GM18517 (cell line): ENCODE measurements around the gene SUPT6H.

Experiments
- ATAC-seq: cut with Tn5 transposase; IDR thresholded peaks from one replicate; pipeline ENCODE4 v1.9.1; 2021; ENCODE audit warnings: mild to moderate bottlenecking, moderate library complexity; ENCODE audit not compliant: unreplicated experiment

Gene SUPT6H

GRCh38 chr17:28700278-28700677, 38.3 kb downstream of the SUPT6H start:
- no peak for ATAC-seq

DNA sequence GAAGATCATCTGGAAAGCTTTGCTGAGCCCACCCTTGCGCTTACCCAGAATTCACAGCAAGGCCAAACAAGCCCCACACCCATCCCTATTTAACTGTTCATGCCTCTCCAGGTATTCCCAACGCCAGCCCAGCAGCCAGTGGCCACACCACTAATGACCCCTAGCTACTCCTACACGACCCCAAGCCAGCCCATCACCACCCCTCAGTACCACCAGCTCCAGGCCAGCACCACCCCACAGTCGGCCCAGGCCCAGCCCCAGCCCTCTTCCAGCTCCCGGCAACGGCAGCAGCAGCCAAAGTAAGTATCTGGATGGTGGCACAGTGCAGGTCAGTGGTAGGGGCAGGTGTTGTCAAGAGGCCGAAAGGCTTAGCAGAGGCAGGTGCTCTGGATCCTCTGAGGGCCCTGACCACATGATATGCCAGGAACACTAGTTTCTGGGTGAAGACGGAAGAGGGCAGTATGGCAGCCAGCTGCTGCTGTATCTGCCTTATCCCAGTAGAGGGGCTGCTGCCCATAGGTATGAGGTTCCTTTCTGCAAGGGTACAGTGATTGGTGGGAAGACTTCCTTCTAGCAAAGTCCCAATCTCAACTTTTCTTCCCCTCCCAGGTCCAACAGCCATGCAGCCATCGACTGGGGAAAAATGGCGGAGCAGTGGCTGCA, 39.0 kb downstream of the SUPT6H start:
- no peak for ATAC-seq

GRCh38 chr17:28702026-28702751, 40.2 kb downstream of the SUPT6H start:
- no peak for ATAC-seq

DNA sequence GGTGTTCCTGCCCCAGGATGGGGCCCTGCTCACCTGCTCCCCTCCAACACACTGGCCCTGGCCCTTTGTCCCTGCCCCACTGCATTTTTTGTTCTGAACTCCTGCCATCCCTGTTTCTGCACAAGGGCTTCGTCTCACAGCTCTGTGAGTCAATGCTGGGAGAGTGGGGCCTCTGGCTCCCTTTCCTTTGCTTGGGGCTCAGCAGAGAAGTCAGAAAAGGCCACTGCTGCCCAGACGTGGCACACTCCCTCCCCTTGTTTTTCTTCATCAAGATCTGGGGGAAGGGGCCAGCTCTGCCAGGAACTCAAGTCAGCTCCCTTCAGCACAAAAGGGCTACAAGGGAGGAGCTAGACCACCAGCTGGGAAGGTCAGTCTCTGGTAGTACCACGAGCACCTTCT, 40.7 kb downstream of the SUPT6H start:
- ATAC-seq, result no peak

DNA sequence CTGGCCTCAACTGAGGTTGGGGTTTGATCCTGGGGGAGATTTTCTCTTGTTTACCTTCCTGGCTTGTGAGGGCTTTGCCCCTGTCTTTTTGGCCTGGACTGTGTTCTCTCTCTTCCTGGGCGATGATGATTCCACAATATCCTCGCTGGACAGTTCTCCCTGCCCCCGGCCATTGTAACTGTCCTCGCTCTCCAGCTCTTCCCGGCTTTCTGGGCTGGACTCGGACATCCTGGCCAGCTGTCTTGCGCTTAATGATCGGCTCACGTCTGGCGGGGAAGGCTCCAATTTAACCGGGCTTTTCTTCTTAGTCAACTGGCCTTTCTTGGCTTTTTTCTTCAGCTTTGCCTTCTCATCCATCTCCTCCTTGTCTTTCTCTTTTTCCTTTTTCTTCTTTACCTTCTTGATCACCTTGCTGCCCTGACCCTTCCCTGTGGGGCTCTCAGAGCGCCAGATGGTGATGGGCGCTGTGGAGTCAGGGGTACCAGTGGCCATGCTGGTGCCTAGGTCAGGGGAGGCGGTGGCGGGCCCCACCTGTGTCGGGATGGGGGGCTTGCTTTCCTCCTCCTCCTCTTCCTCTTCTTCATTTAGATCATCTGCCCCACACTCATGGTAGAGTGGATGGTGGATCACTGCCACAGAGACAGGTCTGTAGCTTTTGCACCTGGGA, 41.7 kb downstream of the SUPT6H start:
- no peak for ATAC-seq

- ATAC-seq, result no peak
Measured at GRCh38 chr17:28704219-28704858, 42.3 kb downstream of the SUPT6H start.

DNA sequence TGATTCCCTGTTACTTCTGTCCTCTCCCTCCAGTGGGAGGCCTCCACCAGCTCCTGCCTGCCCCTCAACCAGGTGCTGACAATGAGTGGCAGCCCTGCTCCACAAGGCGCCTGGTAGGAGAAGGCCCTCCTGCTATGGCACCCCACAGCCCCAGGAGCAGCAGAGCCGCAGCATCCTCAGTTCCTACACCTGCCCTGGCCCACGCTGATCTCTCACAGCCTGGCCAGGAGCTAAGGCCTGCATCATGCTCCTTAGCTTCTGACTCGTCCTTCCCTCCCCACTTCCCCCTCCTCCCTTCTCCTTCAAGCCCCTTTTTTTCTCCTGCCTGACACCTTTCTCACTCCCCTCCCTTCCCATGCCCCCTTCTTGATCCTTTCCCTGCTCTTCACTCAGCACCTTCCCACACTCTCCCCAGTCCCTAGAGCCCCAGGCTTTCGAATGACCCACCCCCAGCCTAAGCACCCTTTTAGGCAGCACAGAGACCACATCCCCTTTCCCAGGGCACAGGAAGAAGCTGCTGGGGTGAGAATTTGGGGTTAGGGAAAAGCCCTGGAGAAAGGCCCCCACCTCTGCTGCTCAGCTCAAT, 43.2 kb downstream of the SUPT6H start:
- no peak for ATAC-seq

- ATAC-seq, result no peak
Measured at GRCh38 chr17:28705728-28706334, 43.8 kb downstream of the SUPT6H start.

DNA sequence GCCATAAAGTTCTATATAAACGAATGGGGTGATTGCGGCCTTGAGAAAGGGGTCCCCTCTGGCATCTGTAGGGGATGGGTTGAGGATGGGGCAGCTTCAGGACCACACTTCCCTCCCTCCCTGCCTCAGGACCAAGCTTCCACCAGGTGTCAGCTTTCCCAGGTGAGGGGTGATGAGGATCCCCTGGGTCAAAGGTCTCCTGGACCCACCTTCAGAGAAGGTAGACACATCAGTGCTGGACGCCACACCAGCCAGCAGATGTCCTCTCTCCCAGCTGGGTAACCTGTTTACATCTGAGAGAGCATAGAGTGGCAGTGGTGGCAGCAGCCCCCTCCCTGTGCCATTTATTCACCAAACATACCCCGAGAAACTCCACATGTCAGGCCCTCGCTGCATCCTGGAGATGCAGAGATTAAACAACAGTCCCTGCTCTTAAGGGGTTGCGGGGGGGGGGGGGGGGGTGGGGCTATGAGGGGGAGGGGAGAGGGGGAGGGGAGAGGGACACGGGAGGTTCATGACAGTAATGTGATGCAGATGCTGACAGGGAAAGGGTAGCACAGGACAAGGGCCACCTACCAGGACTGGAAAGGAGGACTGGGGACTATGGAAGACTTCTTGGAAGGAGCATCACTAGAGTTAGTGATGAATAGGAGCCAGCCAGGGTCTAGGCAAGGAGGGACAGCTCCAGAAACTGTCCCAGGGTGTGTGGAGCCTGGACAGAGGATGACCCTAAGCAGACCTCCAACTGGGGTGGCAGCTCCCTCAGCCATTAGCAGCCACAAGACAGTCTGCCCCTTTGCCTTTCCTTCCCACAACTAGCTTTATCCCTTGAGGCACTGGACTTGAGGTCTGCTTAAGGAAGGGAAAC, 44.7 kb downstream of the SUPT6H start:
- ATAC-seq, result no peak

- no peak for ATAC-seq
Measured at GRCh38 chr17:28707339-28707720, 45.3 kb downstream of the SUPT6H start.

- ATAC-seq, result peak; percentile 73
Measured at GRCh38 chr17:28710861-28711722, 49.1 kb downstream of the SUPT6H start.

DNA sequence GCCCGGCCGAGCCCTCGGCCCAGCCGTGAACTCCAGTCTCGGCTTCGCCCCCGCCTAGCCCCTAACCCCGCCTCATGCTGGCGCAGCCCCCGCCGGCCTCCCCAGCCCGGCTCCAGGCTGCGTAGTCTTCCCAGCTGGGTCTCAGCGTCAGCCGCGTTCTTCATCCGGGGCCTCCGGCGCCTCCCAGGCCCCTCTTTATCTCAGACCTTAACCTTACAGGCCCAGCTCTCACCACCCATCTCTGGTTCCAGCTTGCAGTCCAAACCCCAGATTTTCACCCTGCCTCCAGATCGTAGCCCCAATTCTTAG, 49.7 kb downstream of the SUPT6H start, which contains the start of gene PROCA1:
TSS of gene PROCA1 (minus strand) at position 166 of the 309 bp plus-strand sequence. CDS start 228 bp downstream, outside the sequence.
- no peak for ATAC-seq

- ATAC-seq, result no peak
Measured at GRCh38 chr17:28712032-28712704, 50.2 kb downstream of the SUPT6H start.

DNA sequence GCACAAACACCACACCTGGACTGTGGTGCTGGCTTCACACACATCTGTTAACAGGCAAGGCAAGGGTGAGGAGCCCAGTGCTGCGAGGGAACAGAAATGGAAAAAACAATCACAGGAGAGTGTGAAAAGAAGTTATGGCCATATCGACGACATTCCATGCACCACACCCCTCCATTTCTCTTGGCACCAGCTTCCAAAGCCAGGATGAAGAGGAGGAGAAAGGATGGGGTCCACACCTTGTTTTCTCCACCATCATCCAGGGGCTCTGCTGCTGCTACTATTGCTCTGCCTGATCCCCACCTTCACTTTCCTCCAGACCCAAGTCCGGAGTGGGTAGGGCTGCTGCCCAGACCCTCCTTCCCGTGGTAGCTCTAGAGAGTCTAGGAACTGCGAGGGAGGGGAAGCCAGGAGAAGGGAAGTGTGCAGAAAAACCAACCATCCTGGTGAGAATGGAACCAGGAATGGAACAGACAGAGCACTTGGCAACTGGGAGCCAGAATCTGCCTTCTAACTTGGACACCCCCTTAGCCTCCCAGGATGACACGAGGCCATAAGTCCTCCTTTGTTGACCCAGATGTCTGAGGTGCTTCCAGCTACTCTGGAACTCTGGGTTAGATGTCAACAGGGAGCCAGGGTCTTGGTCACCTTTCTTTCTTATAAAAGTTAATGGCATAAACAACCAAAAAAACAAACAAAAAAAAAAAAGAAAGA, 50.9 kb downstream of the SUPT6H start:
- ATAC-seq, result no peak

DNA sequence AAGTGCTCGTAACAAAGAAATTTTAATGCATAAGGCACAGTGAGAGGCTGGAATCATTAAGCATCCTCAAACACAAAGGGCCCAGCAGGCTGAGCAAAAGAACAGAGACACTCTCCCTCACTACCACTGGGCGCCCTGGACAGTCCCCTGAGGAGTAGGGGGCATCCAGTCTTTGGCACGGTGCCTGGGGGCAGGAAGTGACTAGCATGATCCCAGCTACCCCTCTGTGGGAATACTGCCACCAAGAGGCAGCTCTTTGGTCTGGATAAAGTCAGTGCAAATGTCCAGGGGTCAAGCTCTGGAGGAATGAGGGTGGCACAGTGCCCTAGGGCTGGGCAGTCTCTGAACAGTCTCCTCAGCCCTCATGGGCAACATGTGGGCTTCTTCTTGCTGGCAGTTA, 52.3 kb downstream of the SUPT6H start:
- ATAC-seq, result no peak

GRCh38 chr17:28715217-28715616, 53.2 kb downstream of the SUPT6H start:
- ATAC-seq, result no peak

- no peak for ATAC-seq
Measured at GRCh38 chr17:28716740-28717577, 55.0 kb downstream of the SUPT6H start.
